ENCODE results near the gene FAIM2.

GRCh38 chr12:49902399-49903350 is 1.0 kb downstream of the FAIM2 start:
- no peak for TF ChIP-seq CTCF (IDR thresholded peaks at IDR 0.05)
- no peak for TF ChIP-seq ZFX (IDR thresholded peaks at IDR 0.05; ENCODE audit: borderline replicate concordance)
